HEK293T (cell line): ENCODE measurements around the gene AJM1.
"Not testable (repeated sequence)": the region's sequence is repeated elsewhere in the genome, so short reads cannot be mapped to it uniquely, and the experiment has no call there.

Experiments
- ARNT ChIP-seq: fragments of 450-650 bp; IDR thresholded peaks from 2 replicates; pipeline ENCODE4 v1.6.1; 2017; ENCODE audit warnings: mild to moderate bottlenecking
- CTBP1 ChIP-seq: fragments of 450-650 bp; IDR thresholded peaks from 2 replicates; pipeline ENCODE4 v1.6.1; 2016; ENCODE audit warnings: borderline replicate concordance
- ELF4 ChIP-seq: fragments of 450-650 bp; IDR thresholded peaks from 2 replicates; pipeline ENCODE4 v1.6.1; 2017; ENCODE audit warnings: antibody characterized with exemption
- FOXA1 ChIP-seq: fragments of 450-650 bp; IDR thresholded peaks from 2 replicates; pipeline ENCODE4 v1.6.1; 2016; ENCODE audit warnings: mild to moderate bottlenecking
- FOXK2 ChIP-seq: fragments of 450-650 bp; IDR thresholded peaks from 2 replicates; pipeline ENCODE4 v1.6.1; 2016; ENCODE audit warnings: mild to moderate bottlenecking
- FOXM1 ChIP-seq: fragments of 450-650 bp; IDR thresholded peaks from 2 replicates; pipeline ENCODE4 v1.6.1; 2017; ENCODE audit warnings: mild to moderate bottlenecking, borderline replicate concordance
- NFRKB ChIP-seq: fragments of 450-650 bp; IDR thresholded peaks from 2 replicates; pipeline ENCODE4 v1.6.1; 2016; ENCODE audit warnings: mild to moderate bottlenecking, moderate library complexity
- PKNOX1 ChIP-seq: fragments of 450-650 bp; IDR thresholded peaks from 2 replicates; pipeline ENCODE4 v1.6.1; 2016
- SP1 ChIP-seq: fragments of 450-650 bp; IDR thresholded peaks from 2 replicates; pipeline ENCODE4 v1.6.1; 2017
- SUZ12 ChIP-seq: fragments of 450-650 bp; IDR thresholded peaks from 2 replicates; pipeline ENCODE4 v1.6.1; 2016; ENCODE audit warnings: mild to moderate bottlenecking
- TARDBP ChIP-seq: fragments of 450-650 bp; IDR thresholded peaks from 2 replicates; pipeline ENCODE4 v1.6.1; 2016
- ZNF384 ChIP-seq: fragments of 450-650 bp; IDR thresholded peaks from 2 replicates; pipeline ENCODE4 v1.6.1; 2016

GRCh38 chr9:136843801-136844740 lies 1.8 kb downstream of the AJM1 start:
- not testable (repeated sequence) for TF ChIP-seq FOXK2, SP1, FOXA1, ELF4, FOXM1, SUZ12, ZNF384, ARNT, TARDBP, NFRKB, PKNOX1, CTBP1
